Myometrial cell (primary cell): ENCODE measurements around the gene PRDX5. TPM values are rescaled to one million over a fixed set of nuclear protein-coding genes. Genes with fewer than 3 reads are reported as not detected.

Experiments used
- total RNA-seq: library from RNA; depleted of rRNA; stranded (reverse); fragments of >200 nt; gene quantifications from 2 replicates; pipeline ENCODE4 v1.2.3, GENCODE V29; 2015

Gene PRDX5
- total RNA-seq = 405 and 406 TPM in 2 replicates

DNA sequence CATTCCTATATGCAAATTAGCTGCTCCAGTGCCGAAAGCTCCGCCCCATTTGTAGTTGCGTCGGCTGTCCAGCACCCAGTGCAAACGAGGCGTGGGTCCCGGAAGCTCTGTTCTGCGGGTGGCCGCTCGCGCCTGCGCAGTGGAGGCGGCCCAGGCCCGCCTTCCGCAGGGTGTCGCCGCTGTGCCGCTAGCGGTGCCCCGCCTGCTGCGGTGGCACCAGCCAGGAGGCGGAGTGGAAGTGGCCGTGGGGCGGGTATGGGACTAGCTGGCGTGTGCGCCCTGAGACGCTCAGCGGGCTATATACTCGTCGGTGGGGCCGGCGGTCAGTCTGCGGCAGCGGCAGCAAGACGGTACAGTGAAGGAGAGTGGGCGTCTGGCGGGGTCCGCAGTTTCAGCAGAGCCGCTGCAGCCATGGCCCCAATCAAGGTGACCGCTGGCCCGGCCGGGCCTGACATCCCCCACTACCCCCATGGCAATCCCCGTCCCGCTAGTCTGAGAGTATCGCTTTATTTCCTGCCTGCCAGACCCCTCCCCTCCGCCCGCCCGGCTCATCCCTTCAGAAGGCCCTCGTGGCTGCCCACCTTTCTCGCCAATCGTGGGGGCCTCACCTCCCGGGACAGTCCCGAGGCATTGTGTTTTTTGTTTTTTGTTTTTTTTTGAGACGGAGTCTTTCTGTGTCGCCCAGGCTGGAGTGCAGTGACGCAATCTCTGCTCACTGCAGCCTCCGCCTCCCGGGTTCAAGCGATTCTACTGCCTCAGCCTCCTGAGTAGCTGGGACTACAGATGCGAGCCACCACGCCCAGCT is at the start of gene PRDX5:
Gene PRDX5 (plus strand): TSS at position 161 of the 805 bp plus-strand sequence. CDS start 95 bp downstream, at position 256.

DNA sequence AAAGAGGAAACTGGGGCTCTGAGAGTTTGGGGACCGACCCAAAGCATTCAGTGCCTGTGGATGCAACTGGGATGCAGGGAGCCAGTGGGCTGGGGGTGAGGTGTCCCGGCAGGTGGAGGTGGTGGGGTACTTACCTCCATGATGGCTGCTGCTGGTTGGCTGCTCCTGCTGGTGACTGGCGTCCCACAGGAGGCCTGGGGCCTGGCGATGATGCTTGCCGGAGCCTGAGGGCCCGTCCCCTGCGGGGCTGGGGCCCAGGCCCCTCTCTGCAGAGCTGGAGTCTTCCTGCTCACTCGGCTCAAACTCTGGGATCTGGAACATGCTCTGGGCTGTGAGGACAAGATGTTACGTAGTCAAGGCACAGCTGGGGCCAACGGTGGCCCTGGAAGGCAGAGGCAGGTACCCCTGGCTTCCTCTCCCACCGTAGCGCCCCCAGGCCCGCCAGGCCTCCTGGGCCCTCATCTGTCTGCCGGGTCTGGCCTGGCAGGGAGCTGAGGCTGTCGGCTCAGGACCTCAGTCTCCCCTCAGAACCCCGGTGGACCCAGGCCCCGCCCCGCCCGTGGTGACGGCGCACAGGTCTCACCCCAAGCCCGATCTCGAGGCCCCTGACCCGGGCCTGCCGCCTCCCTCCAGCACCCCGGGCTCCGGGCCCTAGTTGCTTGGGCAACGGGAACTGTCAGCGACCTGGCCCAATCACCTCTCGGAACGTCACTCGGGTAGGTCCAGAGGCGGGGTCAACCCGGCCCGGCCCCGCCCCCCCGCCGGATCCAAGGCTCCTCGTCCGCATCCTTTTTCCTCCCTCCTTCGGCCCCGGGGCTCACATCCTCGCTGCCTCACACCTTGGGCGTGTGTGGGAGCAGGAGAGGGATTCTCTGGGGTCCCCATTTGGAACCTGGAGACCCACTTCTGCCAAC is 33.6 kb upstream of the PRDX5 start, which contains the start of gene BAD:
Gene BAD (minus strand): TSS at position 618 of the 914 bp plus-strand sequence. CDS start 297 bp downstream, at position 321.

GRCh38 chr11:64284962-64285884 is 32.7 kb upstream of the PRDX5 start, which contains the start of gene GPR137:
GPR137 (plus strand) TSS chr11:64285848; CDS start chr11:64286525, 677 bp downstream.

GRCh38 chr11:64291262-64291751 is 26.6 kb upstream of the PRDX5 start, which contains the start of gene KCNK4:
KCNK4 (plus strand) TSS chr11:64291302; CDS start chr11:64293019, 1,717 bp downstream.

GRCh38 chr11:64299847-64300648 is 17.9 kb upstream of the PRDX5 start, which contains the start of gene CATSPERZ:
CATSPERZ (plus strand) TSS chr11:64300358; CDS start chr11:64300411, 53 bp downstream.

GRCh38 chr11:64305075-64305690 is 12.7 kb upstream of the PRDX5 start, which contains the start of gene ESRRA:
ESRRA (plus strand) TSS chr11:64305524; CDS start chr11:64307180, 1,656 bp downstream.

DNA sequence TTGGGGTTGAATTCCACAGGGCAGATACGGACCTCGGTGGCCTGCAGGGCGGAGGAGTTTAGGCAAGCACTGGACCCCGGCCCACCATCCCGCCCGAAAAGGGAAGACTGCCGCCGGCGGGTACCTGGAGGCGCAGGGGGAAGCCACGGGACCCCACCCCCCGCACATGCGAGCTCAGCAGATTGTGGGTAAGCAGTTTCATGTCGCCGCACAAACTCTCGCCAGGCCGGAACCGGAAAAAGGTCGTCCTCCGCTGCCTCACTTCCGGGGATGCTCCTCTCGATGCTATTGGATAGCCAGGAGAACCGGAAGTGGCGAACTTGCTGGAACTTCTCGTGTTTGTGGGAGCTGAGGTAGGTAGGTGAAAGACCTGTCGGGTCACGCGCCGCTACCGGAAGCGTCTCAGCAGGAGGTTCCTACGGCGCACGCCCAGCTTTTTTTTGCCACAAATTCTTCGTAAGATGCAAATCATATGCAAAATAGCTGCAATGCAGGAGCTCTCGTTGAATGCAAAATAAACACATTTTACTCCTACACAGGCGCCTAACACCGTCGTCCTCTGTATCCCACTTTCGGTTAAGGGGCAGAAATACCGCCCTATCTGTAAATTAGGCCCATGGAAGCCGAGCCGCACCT is 478 bp upstream of the PRDX5 start, which contains the start of gene TRMT112:
Gene TRMT112 (minus strand): TSS at position 235 of the 636 bp plus-strand sequence. CDS start 33 bp downstream, at position 202.

GRCh38 chr11:64339754-64340408 is 22.0 kb downstream of the PRDX5 start, which contains the start of gene CCDC88B:
CCDC88B (plus strand) TSS chr11:64340204; CDS start chr11:64340267, 63 bp downstream.

DNA sequence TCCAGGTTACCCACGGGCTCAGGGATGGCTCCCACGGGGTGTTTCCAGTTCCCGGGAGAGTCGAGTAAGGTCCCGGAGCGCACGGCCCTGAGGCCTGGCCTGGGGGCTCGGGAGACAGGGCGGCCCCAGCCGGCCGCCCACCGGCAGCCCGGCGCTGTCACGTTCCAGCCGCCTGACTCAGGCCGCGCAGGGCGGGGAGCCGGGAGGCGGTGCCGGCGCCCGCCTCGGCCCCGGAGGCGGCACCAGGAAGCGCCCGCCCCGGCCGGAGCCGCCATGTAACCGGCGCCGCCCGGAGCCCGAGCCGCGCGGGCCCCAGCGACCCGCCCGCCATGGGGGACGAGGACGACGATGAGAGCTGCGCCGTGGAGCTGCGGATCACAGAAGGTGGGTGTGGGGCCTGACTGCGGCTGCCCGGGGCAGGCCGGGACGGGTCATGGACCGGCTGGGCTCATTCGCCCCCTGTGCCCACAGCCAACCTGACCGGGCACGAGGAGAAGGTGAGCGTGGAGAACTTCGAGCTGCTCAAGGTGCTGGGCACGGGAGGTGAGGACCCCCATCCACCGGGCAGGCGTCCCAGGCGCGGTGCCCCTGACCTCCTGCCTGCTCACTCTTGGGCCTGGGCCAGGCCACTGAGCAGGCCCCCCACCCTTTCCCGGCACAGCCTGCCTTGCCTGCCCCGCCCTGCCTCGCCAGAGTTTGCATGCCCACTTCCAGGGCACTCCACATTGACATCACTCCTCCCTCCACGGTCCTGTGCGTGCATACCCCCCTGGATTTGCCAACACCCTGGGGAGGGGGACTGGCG is 41.2 kb downstream of the PRDX5 start, which contains the start of gene RPS6KA4:
Gene RPS6KA4 (plus strand): TSS at position 256 of the 805 bp plus-strand sequence. CDS start 74 bp downstream, at position 330.

Other genes starting within 250 kb of the PRDX5 start
- 9.5 and 11.9 TPM in 2 replicates for gene MACROD1, start 152.0 kb upstream of the PRDX5 start, total RNA-seq
- gene STIP1, start 131.9 kb upstream of the PRDX5 start, total RNA-seq = 162 and 197 TPM in 2 replicates
- 6.7 and 7.2 TPM in 2 replicates for gene FERMT3, start 111.4 kb upstream of the PRDX5 start, total RNA-seq
- gene TRPT1, start 91.9 kb upstream of the PRDX5 start, total RNA-seq = 53.6 and 65.7 TPM in 2 replicates
- gene NUDT22, start 91.8 kb upstream of the PRDX5 start, total RNA-seq = 82.2 and 116 TPM in 2 replicates
- gene DNAJC4, start 87.6 kb upstream of the PRDX5 start, total RNA-seq = 9.2 and 10.7 TPM in 2 replicates
- 25.0 and 29.7 TPM in 2 replicates for gene VEGFB, start 83.5 kb upstream of the PRDX5 start, total RNA-seq
- gene FKBP2, start 77.0 kb upstream of the PRDX5 start, total RNA-seq = 89.9 and 101 TPM in 2 replicates
- gene PPP1R14B, start 71.2 kb upstream of the PRDX5 start, total RNA-seq = 249 and 269 TPM in 2 replicates
- 39.7 and 44.1 TPM in 2 replicates for gene PLCB3, start 66.6 kb upstream of the PRDX5 start, total RNA-seq
- 77.8 and 124 TPM in 2 replicates for gene BAD, start 33.5 kb upstream of the PRDX5 start, total RNA-seq
- gene GPR137, start 32.3 kb upstream of the PRDX5 start, total RNA-seq = 9.9 and 23.9 TPM in 2 replicates
- gene KCNK4, start 26.8 kb upstream of the PRDX5 start, total RNA-seq = 0.35 TPM in 1 of 2 replicates, not detected in the other
- not detected in 2 replicates for gene CATSPERZ, start 17.8 kb upstream of the PRDX5 start, total RNA-seq
- 21.0 and 31.5 TPM in 2 replicates for gene ESRRA, start 12.6 kb upstream of the PRDX5 start, total RNA-seq
- gene TRMT112, start 562 bp upstream of the PRDX5 start, total RNA-seq = 360 and 392 TPM in 2 replicates
- 1.2 and 5.5 TPM in 2 replicates for gene CCDC88B, start 22.1 kb downstream of the PRDX5 start, total RNA-seq
- 60.1 and 60.8 TPM in 2 replicates for gene RPS6KA4, start 41.0 kb downstream of the PRDX5 start, total RNA-seq
- not detected in 2 replicates for gene SLC22A11, start 237.8 kb downstream of the PRDX5 start, total RNA-seq